Measurements from ENCODE around the gene CACNA1B.

- TF ChIP-seq, protein P1, sequence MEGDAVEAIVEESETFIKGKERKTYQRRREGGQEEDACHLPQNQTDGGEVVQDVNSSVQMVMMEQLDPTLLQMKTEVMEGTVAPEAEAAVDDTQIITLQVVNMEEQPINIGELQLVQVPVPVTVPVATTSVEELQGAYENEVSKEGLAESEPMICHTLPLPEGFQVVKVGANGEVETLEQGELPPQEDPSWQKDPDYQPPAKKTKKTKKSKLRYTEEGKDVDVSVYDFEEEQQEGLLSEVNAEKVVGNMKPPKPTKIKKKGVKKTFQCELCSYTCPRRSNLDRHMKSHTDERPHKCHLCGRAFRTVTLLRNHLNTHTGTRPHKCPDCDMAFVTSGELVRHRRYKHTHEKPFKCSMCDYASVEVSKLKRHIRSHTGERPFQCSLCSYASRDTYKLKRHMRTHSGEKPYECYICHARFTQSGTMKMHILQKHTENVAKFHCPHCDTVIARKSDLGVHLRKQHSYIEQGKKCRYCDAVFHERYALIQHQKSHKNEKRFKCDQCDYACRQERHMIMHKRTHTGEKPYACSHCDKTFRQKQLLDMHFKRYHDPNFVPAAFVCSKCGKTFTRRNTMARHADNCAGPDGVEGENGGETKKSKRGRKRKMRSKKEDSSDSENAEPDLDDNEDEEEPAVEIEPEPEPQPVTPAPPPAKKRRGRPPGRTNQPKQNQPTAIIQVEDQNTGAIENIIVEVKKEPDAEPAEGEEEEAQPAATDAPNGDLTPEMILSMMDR (IDR thresholded peaks at IDR 0.05): no peak
- TF ChIP-seq EP300 (IDR thresholded peaks at IDR 0.05): no peak
- no peak for TF ChIP-seq POLR2AphosphoS5 (IDR thresholded peaks at IDR 0.05)
Observed at GRCh38 chr9:137851516-137852267, 25.9 kb upstream of the CACNA1B start.

Data from suprapubic skin (tissue), 4 donors.